ENCODE data around the gene SPAG8.

Gene SPAG8

DNA sequence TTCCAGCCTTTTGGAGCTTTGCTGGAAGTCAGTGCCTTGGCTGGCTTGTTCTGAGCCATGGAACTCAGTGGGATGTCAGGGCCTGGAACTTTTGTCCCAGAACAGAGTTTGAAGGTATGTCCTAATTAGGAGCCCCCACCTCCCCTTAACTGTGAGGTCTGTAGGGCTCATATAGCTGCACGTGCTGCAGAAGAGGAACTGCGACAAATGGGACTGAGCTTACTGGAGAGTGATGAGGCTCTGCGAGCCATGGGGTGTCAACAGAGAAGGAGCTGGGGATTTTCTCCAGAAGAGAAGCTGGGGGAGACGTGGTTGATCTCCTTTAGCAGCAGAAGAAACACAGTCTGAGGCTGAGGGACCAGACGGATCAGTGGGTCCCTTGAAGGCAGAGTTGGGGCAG is 27.9 kb upstream of the SPAG8 start:
- DNase-seq (ENCODE audit: low read depth) = no peak

DNA sequence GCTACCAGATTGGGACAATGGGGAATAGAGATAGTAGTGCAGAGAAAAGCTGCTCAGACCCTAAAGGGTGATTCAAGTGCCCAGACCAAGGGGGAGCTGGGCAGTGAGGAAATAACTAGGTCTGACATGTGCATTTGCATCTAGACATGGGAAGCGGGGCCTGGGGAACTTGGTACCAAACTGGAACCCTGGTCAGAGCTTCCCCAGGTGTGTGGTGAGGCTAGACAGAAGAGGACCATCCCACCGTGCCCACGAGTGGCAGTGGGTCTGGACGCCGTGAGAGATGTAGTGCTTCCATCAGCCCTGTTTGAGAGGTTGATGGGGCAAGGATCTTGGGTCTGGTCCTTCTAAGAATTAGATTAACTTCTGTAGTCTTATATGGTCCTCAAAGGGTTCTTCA is 24.5 kb upstream of the SPAG8 start:
- no peak for DNase-seq (ENCODE audit: low read depth)

DNA sequence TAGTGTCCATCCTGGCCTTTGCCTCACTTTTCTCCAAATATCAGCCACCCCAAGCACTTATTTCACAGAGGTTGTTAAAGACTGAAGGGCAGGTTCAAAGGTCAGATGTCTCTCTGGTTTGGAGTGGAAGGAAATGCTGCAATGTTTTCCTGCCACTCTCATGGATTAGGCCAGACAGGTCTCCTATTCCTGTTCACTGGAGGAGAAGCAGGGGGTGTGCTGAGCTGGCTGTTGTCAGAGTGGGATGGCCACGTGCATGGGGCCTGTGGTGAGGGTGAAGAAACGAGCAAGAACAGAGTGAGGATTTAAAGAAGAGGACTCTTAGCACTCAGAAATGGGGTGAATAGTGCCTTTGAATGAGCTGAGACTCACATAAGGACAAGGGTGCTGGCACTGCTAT is 23.7 kb upstream of the SPAG8 start:
- DNase-seq (ENCODE audit: low read depth) = no peak

DNA sequence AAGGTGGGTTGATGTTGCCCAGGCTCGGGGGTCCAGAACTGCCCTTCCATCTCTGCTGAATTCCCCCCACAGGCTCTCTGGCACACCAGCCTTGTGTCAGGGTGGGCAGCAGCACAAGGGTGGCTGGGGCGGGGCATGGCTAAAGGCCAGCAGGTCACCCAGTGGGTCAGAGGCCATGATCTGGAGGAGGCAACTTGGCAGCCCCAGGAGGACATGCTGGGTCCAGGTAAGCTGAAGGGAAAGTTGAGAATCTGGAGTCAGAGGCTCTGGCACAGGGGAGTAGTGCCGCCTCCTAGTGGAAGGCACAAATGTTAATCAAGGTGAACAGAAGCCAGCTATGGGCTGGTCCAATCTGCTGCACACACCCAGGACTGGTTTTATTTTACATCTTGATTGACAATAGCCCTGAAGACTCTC is 23.2 kb upstream of the SPAG8 start:
- no peak for DNase-seq (ENCODE audit: low read depth)

DNA sequence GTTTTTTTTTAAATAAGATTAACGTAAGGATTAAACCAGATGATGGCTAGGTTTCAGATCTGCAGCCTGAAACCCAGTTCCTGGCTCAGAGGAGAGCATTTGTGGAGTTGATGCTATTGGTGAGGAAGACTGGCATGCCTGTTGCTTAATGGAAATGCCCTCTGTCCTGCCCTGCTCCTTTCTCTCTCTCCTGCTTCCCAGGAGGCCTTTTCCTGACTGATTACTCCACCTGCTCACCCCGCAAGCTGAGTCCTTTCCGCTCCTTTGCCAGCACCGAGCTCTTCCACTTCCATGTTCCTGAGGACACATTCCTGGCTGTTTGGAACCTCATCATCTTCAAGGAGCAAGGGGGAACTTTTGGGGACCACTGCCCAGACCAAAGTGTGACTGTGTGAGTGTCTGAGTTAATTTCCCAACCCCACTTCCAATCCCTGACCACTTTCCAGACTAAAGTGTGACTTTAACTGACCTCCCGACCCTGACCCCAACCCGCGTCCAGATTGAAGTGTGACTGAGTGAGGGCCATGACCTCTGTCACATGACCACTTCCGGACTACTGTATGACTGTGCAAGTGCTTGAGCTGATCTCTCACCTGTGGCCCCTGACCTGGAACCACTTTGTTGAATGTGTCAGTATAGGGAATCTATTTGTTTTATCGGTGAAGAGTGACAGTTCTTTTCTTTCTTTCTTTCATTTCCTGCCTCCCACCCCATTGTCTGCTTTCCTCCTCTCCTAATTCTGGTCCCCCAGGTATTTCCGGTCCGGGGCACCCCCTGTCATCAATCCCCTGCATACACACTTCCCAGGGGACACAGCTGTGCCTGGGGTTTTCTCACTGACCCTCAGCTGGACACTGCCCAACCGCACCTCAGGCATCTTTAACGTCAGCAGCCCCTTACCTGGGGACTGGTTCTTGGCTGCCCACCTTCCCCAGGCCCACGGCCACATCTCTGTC is 22.5 kb upstream of the SPAG8 start:
- DNase-seq (ENCODE audit: low read depth) = no peak

DNA sequence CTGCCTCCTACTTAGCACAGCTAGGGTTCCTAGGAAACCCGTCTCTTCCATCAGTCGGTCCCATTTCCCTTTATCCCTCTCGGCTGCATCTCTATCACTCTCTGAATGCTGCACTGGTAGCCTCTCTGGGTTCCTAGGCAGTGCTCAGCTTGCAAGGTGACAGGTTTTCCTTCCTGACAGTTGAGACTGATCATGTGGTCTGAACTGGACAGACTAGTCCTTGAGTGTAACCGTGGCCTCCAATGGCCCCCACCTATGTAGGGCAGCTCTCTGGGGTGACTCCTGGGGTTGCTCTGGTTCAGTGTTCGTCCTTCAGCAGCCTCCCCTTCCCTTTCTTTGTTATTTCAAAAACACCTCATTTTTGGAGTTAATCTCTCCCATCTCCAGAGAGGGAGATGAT is 20.8 kb upstream of the SPAG8 start:
- no peak for DNase-seq (ENCODE audit: low read depth)

DNA sequence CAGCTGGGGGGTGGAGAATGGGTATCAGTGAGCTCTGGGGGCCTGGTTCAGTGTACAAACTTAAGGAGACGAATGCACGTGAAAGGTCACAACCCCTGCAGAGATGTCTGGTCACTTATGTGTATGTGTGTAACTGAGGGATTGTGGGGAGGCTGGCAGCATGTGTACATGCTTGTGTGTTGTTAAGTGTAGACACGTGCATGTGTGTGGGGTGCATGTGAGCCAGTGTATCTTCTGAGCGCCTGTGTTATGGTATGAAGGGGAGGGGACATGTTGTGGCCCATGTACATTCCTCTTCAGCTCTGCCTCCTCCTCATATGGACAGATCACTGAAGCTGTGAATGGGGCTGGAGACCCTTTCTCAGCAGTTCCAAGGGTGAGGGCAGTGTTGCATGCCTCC is 19.0 kb upstream of the SPAG8 start:
- DNase-seq (ENCODE audit: low read depth) = no peak

DNA sequence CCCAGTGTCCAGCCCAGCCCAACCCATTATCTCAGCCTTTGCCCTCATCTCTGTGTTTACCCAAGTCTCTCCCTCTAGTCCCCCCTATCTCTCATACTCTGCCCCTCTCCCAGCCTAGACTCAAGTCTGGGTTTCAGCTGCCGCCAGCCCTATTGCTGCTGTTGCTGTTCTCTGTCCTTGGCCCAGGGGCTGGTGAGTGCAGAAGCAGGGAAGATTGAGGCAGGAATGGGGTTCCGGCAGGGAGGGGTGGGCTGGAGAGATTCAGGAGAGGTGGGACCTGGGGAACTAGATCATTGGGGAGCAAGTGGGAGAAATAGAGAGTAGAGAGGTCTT is 17.7 kb upstream of the SPAG8 start:
- no peak for DNase-seq (ENCODE audit: low read depth)

DNA sequence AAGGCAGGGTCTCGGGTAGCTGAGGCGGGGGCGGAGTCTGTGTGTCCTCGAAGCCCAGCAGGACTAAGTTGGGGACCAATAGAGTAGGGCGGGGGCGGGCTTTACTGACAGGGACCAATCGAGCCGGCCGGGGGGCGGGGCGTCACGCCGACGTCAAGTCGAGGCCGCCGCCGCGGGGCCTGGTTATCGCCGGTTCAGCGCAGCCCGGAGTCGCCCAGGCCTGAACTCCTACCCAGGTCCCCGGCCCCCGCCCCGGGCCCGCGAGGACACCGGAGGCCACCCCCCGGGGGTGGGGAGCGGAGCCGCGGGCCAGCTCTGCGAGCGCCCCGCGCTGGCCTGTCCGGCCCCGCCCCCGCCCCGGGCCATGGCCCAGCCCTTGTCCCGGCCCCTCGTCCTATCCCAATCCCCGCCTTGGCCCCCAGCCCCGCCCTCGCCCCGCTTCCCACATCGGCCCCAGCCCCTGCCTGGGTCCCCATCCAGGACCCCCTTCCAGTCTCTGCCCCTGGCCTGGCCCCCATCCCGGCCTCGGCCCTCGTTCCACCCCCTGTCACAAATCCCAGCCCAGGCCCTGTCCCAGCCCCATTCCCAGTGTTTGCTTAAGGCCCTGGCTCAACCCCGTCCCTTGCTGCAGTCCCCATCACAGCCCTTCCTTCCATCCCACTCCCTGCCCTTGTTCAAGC is 17.2 kb upstream of the SPAG8 start, which contains the start of gene TMEM8B:
Gene TMEM8B, plus strand, starts transcription at position 145 of the 680 bp plus-strand sequence. Its CDS starts 220 bp downstream, at position 365.
- peak; percentile 76 for DNase-seq (ENCODE audit: low read depth)

DNA sequence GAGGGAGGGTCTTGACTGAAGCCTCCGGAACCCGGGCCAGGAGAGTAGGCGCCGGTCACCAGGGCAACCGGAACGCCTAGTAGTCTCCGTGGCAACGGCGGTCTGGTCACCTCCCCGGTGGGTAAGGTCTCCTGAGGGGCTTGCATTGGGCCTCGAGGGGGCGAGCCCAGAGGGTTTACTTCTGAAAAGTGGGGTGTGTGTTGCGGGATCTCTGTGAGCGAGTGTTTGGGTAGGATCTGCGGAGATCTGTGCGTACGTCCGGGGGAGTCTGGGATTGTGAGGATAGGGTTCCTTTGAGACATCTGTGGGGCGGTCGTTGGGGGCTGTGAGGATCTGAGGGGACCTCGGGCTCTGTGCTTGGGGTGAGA is 16.6 kb upstream of the SPAG8 start, which contains the start of gene FAM221B:
Gene FAM221B, minus strand, starts transcription at position 17 of the 368 bp plus-strand sequence. CDS start 2,571 bp downstream, outside the sequence.
- no peak for DNase-seq (ENCODE audit: low read depth)

DNA sequence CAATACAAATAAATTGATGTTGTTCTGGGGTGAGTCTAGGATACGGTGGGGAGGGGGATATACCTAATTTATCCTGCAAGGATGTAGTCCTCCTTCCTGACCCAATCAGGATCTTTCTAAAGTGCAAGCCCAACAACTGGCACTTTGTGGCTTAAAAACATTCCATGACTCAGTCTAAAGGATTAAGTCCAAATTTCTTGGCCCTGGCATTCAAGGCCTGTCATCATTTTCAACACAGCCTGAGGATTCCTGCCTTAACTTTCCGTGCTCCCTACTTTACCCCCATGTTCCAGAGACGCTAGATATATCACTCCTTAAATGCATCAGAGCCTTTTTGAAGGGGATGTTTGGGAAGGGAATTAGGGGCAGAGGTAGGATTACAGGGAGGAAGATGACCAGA is 15.4 kb upstream of the SPAG8 start:
- DNase-seq (ENCODE audit: low read depth) = no peak

DNA sequence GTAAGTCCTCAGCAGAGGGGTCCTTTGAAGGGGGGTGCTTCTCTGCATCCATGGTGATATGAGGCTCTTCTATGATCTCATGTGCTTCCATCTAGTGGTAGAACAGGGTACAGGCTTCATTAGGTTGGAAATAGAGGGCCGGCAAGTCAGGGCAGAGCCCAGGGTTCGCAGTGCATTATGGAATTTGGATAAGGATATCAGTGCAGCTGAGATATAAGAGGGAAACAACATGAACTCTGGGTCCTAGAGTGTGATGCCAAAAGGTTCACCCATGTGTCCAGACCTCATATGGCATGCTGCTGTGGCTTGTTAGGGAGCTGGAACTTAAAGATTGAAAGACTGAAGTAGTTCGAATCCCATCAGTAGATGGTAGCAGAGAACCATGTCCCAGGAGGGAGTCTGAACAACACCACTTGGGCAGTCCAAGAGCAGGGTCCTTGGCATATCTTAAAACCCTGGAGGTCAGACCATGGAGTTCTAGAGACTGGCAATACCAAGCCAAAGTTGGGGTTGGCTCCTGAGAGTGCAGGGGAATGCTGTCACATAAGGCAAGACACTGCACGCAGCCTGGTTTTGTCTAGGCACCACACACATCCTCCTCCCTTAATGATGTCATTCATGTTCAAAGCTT is 14.1 kb upstream of the SPAG8 start:
- no peak for DNase-seq (ENCODE audit: low read depth)

DNA sequence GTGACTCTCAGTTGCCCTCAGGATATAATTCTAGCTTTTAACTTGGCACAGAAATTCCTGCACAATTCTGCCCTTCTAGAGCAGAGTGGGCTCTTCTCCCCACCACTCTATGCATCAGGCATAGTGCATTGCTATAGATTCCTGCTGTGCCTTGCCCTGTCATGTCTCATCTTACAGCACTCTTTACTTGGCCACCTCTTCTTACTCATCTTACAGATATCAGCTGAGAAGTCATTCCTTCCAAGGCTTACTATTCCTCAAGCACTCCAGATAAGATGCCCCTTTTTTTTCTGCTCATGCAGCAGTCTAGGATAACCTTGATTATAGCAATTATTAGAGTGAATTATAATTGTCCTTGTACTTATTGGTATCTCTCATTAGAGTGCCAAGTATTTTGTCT is 10.9 kb upstream of the SPAG8 start:
- no peak for DNase-seq (ENCODE audit: low read depth)

DNA sequence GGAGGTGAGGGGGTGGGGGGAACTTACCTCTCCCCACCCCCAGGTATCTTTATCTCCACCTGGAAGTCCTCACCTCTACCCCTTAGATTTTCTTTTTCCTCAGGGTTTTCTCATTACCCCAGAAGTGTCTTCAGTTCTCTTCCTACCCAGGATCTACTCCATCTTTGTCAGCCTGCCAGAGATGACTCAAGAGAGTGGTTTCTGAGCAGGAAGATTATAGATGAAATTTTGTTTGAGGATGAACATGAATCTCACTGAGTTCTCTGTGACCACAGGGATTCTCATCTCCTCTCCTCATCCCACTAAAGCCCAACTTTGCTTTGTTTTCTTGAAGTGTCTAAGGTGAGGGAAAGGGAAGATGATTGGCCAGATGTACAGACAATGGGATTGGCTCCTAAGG is 8.0 kb upstream of the SPAG8 start:
- no peak for DNase-seq (ENCODE audit: low read depth)

DNA sequence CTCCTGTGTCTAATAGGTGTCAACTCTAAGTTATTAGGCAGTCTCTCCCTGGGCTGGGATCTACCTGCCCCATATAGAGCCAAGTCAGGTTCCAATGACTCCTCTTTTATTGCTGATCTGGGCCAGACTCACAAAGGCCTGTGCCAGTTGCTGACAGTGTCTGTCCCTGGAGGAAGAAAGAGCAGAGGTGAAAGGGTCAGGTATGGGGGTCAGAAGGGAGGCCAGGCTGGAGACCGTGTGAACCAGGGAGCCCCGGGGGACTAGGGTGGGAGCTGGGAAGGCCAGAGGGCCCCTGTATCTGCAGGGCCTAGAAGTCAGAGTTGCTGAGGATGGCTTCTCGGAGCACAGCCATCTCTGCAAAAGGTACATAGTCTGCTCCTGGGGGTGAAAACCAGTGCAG is 6.3 kb upstream of the SPAG8 start:
- no peak for DNase-seq (ENCODE audit: low read depth)

DNA sequence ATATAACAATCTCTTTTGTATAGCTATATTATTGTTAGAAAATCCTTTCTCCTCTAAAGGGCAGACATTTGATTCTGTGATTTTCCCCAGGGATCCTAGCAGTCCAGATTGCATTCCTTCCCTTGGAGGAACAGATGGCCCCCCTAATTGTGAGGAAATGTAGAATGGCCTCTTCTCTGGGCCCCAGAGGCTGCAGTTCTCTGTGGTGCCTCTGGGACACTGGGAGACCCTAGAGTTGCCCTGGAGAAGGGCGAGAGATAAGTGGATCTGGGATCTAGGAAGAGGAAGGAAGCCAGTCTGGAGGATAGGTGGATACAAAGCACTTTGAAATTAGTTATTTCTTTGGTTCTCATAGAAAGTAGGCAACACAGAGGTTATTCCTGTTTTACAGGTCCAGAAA is 4.6 kb upstream of the SPAG8 start:
- no peak for DNase-seq (ENCODE audit: low read depth)

DNA sequence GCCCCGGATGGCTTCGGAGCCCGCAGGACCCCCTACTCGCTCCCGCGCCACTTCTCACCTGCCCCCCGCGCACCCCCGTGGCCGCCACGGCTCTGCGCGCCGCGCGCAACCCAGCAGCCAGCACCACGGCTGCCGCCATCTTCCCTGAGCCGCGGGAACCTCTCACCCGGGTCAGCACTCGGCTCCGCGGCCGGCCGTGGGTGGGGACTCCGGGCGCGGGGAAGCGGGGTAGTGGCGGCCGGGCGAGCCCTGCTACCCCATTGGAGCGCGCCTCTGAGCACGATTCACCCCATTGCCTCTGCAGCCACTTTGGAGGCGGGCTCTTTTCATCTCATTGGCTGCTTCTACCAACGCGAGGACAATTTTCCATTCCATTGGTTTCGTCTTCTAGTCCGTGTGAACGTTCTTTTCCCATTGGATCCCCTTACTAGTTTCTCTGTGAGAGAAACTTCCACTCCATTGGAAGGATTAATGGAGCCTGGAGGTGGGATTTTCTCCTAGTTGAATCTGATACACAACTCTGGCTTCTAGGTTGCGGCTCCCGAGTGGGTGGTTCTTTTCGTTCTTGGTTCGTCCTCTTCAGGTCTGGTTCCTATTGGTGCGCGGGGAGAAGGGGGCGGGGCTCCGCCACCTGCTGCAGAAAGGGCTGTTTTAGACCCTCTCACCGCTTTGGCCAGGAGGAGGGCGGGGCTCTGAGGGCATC is 2.9 kb upstream of the SPAG8 start, which contains the start of gene HINT2:
Gene HINT2, minus strand, starts transcription at position 202 of the 703 bp plus-strand sequence. Its CDS starts 63 bp downstream, at position 139.
- peak; percentile 90 for DNase-seq (ENCODE audit: low read depth)

DNA sequence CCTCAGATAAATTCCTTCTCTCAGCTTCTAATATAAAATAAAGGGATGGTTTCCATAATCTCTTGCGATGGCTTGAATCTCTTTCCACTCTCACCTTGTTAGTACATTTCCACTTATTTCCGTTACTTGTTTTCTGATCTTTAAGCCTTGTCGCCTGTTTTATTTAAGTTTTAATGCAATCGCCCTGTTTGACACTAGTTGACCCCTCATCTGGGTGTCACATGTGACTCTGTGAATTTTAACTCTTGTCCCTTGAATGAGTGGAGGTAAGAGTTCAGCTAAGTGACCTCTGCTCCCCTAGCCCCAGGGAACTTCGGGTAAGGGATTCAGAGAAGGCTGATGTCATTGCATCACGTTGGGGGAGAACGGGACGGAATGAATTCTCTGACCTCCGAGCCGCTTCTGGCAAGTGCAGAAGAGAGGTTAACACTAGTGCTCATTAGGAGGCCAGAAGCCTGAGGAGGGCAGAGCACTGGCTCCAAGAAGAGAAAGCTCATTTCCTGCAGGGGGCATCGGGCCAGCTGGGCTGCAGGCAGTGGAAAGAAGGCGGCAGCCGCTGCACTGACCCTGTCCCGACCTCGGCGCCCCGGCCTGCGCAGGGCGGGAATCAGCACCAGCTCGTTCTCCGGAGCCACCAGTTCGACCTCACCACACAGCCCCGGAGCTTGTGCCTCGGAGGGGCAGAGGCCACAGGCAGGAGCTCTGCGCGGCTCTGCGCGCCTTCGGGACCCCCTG is 2.2 kb upstream of the SPAG8 start:
- no peak for DNase-seq (ENCODE audit: low read depth)

DNA sequence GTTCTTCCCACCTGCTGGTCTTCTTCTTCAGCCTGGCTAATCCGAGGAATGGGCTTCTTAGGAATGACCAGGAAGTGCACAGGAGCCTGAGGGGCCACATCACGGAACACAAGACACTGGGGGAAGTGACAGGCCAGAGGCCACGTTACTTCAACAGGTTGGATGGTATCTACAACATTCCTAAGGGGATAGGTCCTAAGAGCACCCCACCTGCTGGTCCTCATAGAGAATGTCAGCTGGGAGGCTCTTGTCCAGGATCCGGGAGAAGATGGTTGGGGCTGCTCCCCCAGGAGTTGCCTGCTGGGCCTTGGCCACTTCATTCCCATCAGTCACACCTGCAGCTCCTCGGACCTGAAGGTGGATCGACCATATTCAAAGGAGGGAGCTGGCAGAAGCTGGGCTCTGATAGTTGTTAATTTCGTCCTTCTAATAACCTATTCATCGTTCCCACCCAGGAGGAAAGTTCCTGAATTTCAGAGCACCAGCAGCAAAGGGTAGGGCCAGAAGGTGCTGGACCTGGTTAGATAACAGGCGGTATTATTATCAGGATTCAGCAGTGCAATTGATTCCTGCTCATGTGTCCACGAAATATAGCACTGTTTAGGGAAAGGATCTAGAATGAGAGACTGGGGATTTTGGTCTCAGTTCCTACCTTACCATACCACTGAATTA is 1.5 kb upstream of the SPAG8 start:
- DNase-seq (ENCODE audit: low read depth) = no peak

DNA sequence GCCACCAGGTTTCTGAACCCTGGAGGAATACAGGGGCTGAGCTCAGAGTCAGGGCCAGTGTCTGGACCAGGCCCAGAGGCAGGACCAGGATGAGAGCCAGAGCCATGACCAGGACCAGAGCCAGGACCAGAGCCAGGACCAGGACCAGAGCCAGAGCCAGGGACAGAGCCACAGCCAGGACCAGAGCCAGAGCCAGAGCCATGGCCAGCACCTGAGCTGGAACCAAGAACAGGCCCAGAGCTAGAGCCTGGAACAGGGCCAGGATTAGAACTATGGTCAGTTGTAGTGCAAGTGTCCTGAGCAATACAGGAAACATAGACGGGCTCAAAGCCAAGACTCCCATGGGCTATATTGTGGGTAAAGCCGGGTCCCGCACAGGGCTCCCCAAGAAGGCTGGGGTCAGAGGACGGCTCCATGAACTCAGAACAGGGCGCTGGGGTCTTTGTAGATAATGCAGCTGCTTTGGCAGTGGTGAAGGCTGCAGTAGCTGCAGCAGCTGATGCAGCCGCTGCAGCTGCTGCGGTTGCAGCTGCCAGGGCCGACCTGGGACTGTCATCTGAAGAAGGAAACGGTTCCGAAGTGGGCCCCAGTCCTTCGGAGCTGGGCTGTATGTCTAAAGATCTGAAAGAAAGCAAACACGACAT is 559 bp downstream of the SPAG8 start:
- DNase-seq (ENCODE audit: low read depth) = no peak
